HG03575 (cell line): ENCODE data around the gene ZDBF2.
"Not testable (repeated sequence)": the region's sequence is repeated elsewhere in the genome, so short reads cannot be mapped to it uniquely, and the experiment has no call there.

ENCODE experiments used
- ATAC-seq: cut with Tn5 transposase; IDR thresholded peaks from one replicate; pipeline ENCODE4 v1.9.1; 2021; ENCODE audit not compliant: unreplicated experiment, insufficient number of reproducible peaks, low FRiP score; ENCODE audit errors: extremely low read depth

Gene ZDBF2

GRCh38 chr2:206274434-206275311 is at the start of gene ZDBF2:
Gene ZDBF2 (plus strand): TSS chr2:206274663. CDS start chr2:206281850, 7,187 bp downstream.
- no peak for ATAC-seq

GRCh38 chr2:206225435-206226232 is 48.8 kb upstream of the ZDBF2 start:
- ATAC-seq, result peak; percentile 97

- not testable (repeated sequence) for ATAC-seq
These were observed 45.8 kb upstream of the ZDBF2 start for GRCh38 chr2:206228636-206229035.

GRCh38 chr2:206229642-206230041 is 44.8 kb upstream of the ZDBF2 start:
- no peak for ATAC-seq

GRCh38 chr2:206230060-206230762 is 44.3 kb upstream of the ZDBF2 start:
- no peak for ATAC-seq

- ATAC-seq, result no peak
These were observed 42.7 kb upstream of the ZDBF2 start for GRCh38 chr2:206231669-206232286.

GRCh38 chr2:206232287-206233035 is 42.0 kb upstream of the ZDBF2 start:
- no peak for ATAC-seq

GRCh38 chr2:206239157-206239556 is 35.3 kb upstream of the ZDBF2 start:
- ATAC-seq, result no peak

GRCh38 chr2:206240327-206240726 is 34.1 kb upstream of the ZDBF2 start:
- ATAC-seq, result no peak

- ATAC-seq, result no peak
These were observed 32.7 kb upstream of the ZDBF2 start for GRCh38 chr2:206241736-206242135.

- no peak for ATAC-seq
These were observed 29.2 kb upstream of the ZDBF2 start for GRCh38 chr2:206245265-206245672.

- ATAC-seq, result no peak
These were observed 24.2 kb upstream of the ZDBF2 start for GRCh38 chr2:206250041-206250897.

GRCh38 chr2:206253125-206253776 is 21.2 kb upstream of the ZDBF2 start:
- ATAC-seq, result no peak

- ATAC-seq, result no peak
These were observed 20.7 kb upstream of the ZDBF2 start for GRCh38 chr2:206253777-206254166.

- no peak for ATAC-seq
These were observed 19.5 kb upstream of the ZDBF2 start for GRCh38 chr2:206255003-206255402.

- ATAC-seq, result no peak
These were observed 17.7 kb upstream of the ZDBF2 start for GRCh38 chr2:206256706-206257205.

- no peak for ATAC-seq
These were observed 17.1 kb upstream of the ZDBF2 start for GRCh38 chr2:206257350-206257749.
